Sigmoid colon (tissue), 4 donors: ENCODE measurements around the gene ZFYVE28.

Experiments
- EP300 ChIP-seq, 4 donors: sonication (generic); formaldehyde crosslinking; IDR thresholded peaks; one replicate each; pipeline ENCODE4 v1.6.1; 2017; ENCODE audit warnings: antibody characterized with exemption in 4 of 4
- POLR2A ChIP-seq, 2 donors: fragments of 450-650 bp; IDR thresholded peaks; one replicate each; pipeline ENCODE4 v1.6.1; 2016; ENCODE audit warnings: antibody characterized with exemption in 2 of 2, mild to moderate bottlenecking in 2 of 2, moderate library complexity in 2 of 2
- POLR2AphosphoS5 ChIP-seq, 4 donors: sonication (generic); formaldehyde crosslinking; IDR thresholded peaks; one replicate each; pipeline ENCODE4 v1.6.1; 2017; ENCODE audit warnings: antibody characterized with exemption in 4 of 4
- TF ChIP-seq, protein P1 (sequence below), 4 experiments: fragments of 450-650 bp in 3 of 4; fragments of 200-600 bp in 1 of 4; IDR thresholded peaks; one replicate each; pipeline ENCODE4 v1.5.1; 2016 to 2019; ENCODE audit warnings: antibody characterized with exemption in 4 of 4, mild to moderate bottlenecking in 3 of 4, moderate library complexity in 2 of 4

DNA sequence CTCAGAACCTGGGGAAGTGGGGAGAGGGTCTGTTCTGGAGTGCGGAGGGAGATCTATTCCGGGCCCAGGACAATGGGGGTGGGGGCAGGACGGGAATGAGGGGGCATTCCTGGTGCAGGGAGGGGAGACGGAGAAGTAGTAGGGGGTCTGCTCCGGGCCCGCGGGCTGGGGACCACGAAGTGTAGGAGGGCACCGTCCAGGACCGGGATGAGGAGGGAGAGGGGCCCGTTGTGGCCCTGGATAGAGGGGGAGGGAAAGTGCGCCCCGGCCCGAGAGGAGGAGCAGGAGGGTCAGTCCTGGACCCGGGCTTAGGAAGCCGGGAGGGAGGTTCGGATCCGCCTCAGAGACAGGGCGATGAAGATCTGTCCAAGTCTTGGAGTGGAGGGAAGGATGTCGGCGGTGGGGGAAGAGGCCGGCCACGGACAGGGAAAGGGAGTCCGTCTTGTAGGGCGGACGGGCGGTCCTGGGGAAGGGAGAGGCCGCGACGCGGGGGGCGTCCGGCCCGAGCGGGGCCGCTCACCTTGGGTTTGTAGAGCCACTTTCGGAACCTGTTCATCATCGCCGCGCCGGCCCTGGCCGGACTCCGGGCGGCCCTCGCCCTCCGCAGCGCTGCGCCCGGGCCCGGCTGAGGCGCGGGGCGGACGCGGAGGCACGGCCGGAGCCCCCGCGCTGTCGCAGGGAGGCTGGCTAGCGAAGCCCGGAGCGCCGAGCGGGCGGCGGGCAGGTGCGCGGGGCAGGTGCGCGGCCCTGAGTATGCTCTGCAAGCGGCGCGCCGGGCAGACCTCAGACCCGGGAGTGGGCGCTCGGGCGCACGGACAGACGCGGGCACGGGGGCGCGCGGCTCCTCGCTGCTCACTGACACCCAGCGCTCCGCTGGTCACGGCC is at the start of gene ZFYVE28:
- TF ChIP-seq, protein P1, sequence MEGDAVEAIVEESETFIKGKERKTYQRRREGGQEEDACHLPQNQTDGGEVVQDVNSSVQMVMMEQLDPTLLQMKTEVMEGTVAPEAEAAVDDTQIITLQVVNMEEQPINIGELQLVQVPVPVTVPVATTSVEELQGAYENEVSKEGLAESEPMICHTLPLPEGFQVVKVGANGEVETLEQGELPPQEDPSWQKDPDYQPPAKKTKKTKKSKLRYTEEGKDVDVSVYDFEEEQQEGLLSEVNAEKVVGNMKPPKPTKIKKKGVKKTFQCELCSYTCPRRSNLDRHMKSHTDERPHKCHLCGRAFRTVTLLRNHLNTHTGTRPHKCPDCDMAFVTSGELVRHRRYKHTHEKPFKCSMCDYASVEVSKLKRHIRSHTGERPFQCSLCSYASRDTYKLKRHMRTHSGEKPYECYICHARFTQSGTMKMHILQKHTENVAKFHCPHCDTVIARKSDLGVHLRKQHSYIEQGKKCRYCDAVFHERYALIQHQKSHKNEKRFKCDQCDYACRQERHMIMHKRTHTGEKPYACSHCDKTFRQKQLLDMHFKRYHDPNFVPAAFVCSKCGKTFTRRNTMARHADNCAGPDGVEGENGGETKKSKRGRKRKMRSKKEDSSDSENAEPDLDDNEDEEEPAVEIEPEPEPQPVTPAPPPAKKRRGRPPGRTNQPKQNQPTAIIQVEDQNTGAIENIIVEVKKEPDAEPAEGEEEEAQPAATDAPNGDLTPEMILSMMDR (IDR thresholded peaks at IDR 0.05), result no peak
- no peak for TF ChIP-seq POLR2AphosphoS5 (IDR thresholded peaks at IDR 0.05)
- TF ChIP-seq POLR2A (IDR thresholded peaks at IDR 0.05), result no peak
- no peak for TF ChIP-seq EP300 (IDR thresholded peaks at IDR 0.05)
